GM12873 (cell line): ENCODE results near the gene ELF5.

Experiments
- CTCF ChIP-seq: IDR thresholded peaks from 2 replicates; pipeline ENCODE4 v1.5.1; 2012; ENCODE audit warnings: low read depth, mild to moderate bottlenecking, moderate library complexity, low read length, control low read depth; ENCODE audit not compliant: insufficient read depth; ENCODE audit errors: missing control alignments

The ELF5 gene

GRCh38 chr11:34461215-34461614 is 52.4 kb downstream of the ELF5 start:
- no peak for TF ChIP-seq CTCF

GRCh38 chr11:34460278-34460677 is 53.3 kb downstream of the ELF5 start:
- TF ChIP-seq CTCF: no peak

GRCh38 chr11:34459507-34460162 is 54.0 kb downstream of the ELF5 start:
- TF ChIP-seq CTCF: no peak

- no peak for TF ChIP-seq CTCF
Observed at GRCh38 chr11:34458525-34458924, 55.1 kb downstream of the ELF5 start.

- TF ChIP-seq CTCF: no peak
Observed at GRCh38 chr11:34457607-34458006, 56.0 kb downstream of the ELF5 start.

GRCh38 chr11:34454308-34455032 is 59.1 kb downstream of the ELF5 start:
- TF ChIP-seq CTCF: no peak

GRCh38 chr11:34451053-34451452 is 62.5 kb downstream of the ELF5 start:
- no peak for TF ChIP-seq CTCF
